ENCODE measurements around the gene ZNF512.

The ZNF512 gene

GRCh38 chr2:27638037-27638637 is 55.3 kb downstream of the ZNF512 start:
- Mint-ChIP-seq H3K4me1 (ENCODE audit: low read depth) (peaks cover 16% of the 10 kb centered on the region), H3K36me3 (ENCODE audit: low read depth) (peaks cover 49% of the 10 kb centered on the region), H3K27me3 (ENCODE audit: low read depth) (no peaks in the 10 kb centered on the region), H3K27ac (peak overlapping the region; percentile 80), H3K4me3 (peak overlapping the region; percentile 43), H3K9me3 (no peaks in the 10 kb centered on the region)

GRCh38 chr2:27638709-27639108 is 55.9 kb downstream of the ZNF512 start:
- H3K27ac Mint-ChIP-seq, result peak overlapping the region; percentile 80
- peaks cover 50% of the 10 kb centered on the region for H3K36me3 Mint-ChIP-seq (ENCODE audit: low read depth)

DNA sequence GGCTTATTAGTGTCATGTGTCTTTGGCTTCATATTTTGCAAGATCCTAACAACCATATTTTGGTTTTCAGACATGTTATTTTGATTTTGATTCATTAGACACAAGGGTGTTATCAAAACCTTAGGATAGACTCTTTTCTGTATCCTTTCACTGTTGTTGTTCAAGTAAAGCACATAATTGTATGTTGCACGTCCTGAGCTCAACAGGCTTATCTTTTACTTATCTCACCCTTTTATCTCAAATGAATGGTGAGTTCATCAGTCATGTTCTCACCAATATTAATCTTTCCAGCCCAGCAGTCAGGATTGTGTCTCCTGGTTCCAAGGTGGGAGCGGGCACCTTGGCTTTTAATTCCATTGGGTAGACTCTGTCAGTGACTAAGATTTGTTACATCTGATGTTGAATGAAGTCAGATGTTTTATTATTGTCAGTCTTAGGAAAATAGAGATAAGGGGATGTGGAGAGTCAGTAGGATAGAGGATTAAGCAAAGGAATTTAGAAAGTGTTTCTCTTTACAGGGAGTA is 57.9 kb downstream of the ZNF512 start:
- peaks cover 44% of the 10 kb centered on the region for H3K36me3 Mint-ChIP-seq (ENCODE audit: low read depth)
- no peak overlapping the region for H3K27ac Mint-ChIP-seq
- no peaks in the 10 kb centered on the region for H3K9me3 Mint-ChIP-seq
- H3K4me3 Mint-ChIP-seq, result no peak overlapping the region
- H3K4me1 Mint-ChIP-seq (ENCODE audit: low read depth), result peaks cover 16% of the 10 kb centered on the region
- H3K27me3 Mint-ChIP-seq (ENCODE audit: low read depth), result no peaks in the 10 kb centered on the region

More at GRCh38 chr2:27638709-27639108, 55.9 kb downstream of the ZNF512 start:
- no peaks in the 10 kb centered on the region for H3K9me3 Mint-ChIP-seq
- H3K27me3 Mint-ChIP-seq (ENCODE audit: low read depth), result no peaks in the 10 kb centered on the region
- peak overlapping the region; percentile 43 for H3K4me3 Mint-ChIP-seq
- peaks cover 16% of the 10 kb centered on the region for H3K4me1 Mint-ChIP-seq (ENCODE audit: low read depth)

- Mint-ChIP-seq H3K4me3 (no peak overlapping the region), H3K4me1 (ENCODE audit: low read depth) (peaks cover 3% of the 10 kb centered on the region), H3K27ac (no peak overlapping the region), H3K9me3 (no peaks in the 10 kb centered on the region), H3K36me3 (ENCODE audit: low read depth) (peaks cover 35% of the 10 kb centered on the region), H3K27me3 (ENCODE audit: low read depth) (no peaks in the 10 kb centered on the region)
Observed at GRCh38 chr2:27645197-27645596, 62.4 kb downstream of the ZNF512 start.

DNA sequence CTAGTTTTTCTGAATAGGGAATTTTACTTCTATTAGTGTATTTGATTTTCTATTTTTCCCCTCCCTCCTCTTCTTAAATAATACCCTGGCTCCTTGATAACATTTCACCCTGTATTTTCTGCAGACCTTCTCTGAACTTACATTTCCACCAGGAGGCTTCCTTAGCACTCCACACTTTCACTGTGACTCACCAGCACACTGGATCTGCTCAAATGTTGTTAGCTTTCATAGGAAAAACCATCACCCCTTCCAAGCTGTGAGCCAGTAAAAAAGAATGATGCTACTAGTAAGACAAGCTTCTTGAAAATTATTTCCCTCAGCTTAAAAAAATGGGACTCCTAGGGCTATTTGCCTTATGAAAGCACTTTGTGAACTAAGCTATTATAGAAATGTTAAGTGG is 64.4 kb downstream of the ZNF512 start:
- peaks cover 34% of the 10 kb centered on the region for H3K36me3 Mint-ChIP-seq (ENCODE audit: low read depth)
- H3K9me3 Mint-ChIP-seq, result no peaks in the 10 kb centered on the region
- no peak overlapping the region for H3K4me3 Mint-ChIP-seq
- H3K27ac Mint-ChIP-seq, result no peak overlapping the region
- H3K27me3 Mint-ChIP-seq (ENCODE audit: low read depth), result no peaks in the 10 kb centered on the region
- H3K4me1 Mint-ChIP-seq (ENCODE audit: low read depth), result peaks cover 3% of the 10 kb centered on the region

DNA sequence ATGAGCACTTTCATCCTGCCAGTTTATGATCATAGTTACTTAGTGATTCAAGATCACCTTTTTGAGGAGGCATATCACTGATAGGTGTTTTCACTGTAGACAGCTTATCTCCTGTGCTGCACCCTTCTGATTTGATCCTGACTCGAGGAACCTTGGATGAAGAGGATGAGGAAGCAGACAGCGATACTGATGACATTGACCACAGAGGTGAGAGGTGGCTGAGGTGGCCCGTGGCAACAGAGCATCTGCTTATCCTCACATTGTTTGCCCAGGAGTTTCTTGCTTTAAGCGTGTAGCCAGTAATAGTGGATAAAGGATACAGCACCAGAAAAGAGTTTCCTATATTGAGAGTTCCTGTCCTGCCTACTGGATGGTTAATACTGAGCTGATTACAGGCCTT is 64.9 kb downstream of the ZNF512 start:
- H3K27ac Mint-ChIP-seq, result no peak overlapping the region
- H3K27me3 Mint-ChIP-seq (ENCODE audit: low read depth), result no peaks in the 10 kb centered on the region

GRCh38 chr2:27651056-27651455 is 68.2 kb downstream of the ZNF512 start:
- Mint-ChIP-seq H3K27ac (no peak overlapping the region), H3K27me3 (ENCODE audit: low read depth) (no peaks in the 10 kb centered on the region), H3K36me3 (ENCODE audit: low read depth) (peaks cover 49% of the 10 kb centered on the region), H3K4me3 (no peak overlapping the region), H3K9me3 (no peaks in the 10 kb centered on the region), H3K4me1 (ENCODE audit: low read depth) (peaks cover 3% of the 10 kb centered on the region)

More for the DNA sequence above, 64.9 kb downstream of the ZNF512 start:
- Mint-ChIP-seq H3K4me1 (ENCODE audit: low read depth) (peaks cover 3% of the 10 kb centered on the region), H3K36me3 (ENCODE audit: low read depth) (peaks cover 37% of the 10 kb centered on the region), H3K9me3 (no peaks in the 10 kb centered on the region), H3K4me3 (no peak overlapping the region)

DNA sequence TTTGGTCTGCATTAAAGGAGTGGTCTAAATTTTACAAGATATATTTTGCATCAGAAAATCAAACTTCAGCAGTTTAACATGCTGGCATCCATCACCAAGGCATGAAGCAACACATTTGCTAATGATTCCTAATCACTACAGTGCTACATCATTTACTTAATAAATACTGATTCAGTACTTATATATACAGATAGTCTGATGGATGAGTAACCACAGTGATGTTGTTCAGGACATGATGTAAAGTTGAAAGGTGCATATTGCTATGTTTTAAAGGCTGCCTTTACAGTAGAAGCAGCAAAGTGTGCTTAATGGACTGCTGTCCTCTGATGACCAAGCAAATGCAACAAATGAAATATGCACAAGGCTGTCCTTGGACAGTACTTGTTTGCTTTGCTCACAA is 69.5 kb downstream of the ZNF512 start:
- Mint-ChIP-seq H3K4me3 (no peak overlapping the region), H3K9me3 (no peaks in the 10 kb centered on the region), H3K27me3 (ENCODE audit: low read depth) (no peaks in the 10 kb centered on the region), H3K27ac (no peak overlapping the region), H3K4me1 (ENCODE audit: low read depth) (peaks cover 3% of the 10 kb centered on the region), H3K36me3 (ENCODE audit: low read depth) (peaks cover 48% of the 10 kb centered on the region)

GRCh38 chr2:27652790-27653189 is 69.9 kb downstream of the ZNF512 start:
- no peak overlapping the region for H3K27ac Mint-ChIP-seq
- H3K4me3 Mint-ChIP-seq, result no peak overlapping the region
- no peaks in the 10 kb centered on the region for H3K9me3 Mint-ChIP-seq
- peaks cover 3% of the 10 kb centered on the region for H3K4me1 Mint-ChIP-seq (ENCODE audit: low read depth)
- H3K36me3 Mint-ChIP-seq (ENCODE audit: low read depth), result peaks cover 44% of the 10 kb centered on the region
- no peaks in the 10 kb centered on the region for H3K27me3 Mint-ChIP-seq (ENCODE audit: low read depth)

DNA sequence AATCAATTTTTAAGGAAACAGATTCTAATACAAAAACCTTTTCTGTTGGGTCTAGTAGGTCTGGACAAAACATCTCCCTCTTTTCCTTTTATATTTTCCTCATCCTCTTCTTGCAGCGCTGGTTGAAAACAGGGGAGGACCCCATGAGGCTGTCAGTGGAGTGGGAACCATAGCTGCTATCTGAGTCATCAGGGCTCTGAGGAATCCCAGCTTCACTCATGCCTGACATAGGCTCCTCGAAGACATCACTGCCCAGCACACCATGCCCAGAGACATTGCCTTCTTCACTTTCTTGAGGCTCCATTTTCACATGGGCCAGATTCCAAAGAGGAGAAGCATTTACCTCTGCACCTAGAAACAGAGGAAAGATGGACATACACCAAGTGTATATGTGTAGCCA is 70.6 kb downstream of the ZNF512 start:
- Mint-ChIP-seq H3K36me3 (ENCODE audit: low read depth) (peaks cover 42% of the 10 kb centered on the region), H3K4me1 (ENCODE audit: low read depth) (peaks cover 3% of the 10 kb centered on the region), H3K27ac (peak overlapping the region; percentile 42)

GRCh38 chr2:27655155-27655951 is 72.5 kb downstream of the ZNF512 start:
- Mint-ChIP-seq H3K36me3 (ENCODE audit: low read depth) (peaks cover 44% of the 10 kb centered on the region), H3K27ac (no peak overlapping the region)

More for the DNA sequence above, 70.6 kb downstream of the ZNF512 start:
- Mint-ChIP-seq H3K27me3 (ENCODE audit: low read depth) (no peaks in the 10 kb centered on the region), H3K4me3 (no peak overlapping the region), H3K9me3 (no peaks in the 10 kb centered on the region)

DNA sequence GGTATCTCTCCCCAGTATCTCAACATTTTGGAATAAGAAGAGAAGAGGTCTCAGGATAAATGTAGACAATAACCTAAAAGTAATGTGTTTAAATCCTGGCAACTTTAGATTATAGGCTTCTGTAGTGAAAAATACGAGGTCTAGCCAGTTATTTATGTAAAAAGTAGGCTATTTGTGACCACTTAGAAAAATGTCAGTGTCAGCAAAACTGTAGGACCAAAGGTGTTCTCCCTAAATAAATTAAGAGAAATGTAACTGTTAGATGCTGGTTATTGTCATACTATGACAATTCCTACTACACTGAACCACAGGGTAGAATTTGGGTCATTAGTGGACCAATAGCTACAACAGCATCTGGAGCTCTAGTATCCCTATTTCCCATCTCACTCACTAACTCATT is 78.5 kb downstream of the ZNF512 start:
- Mint-ChIP-seq H3K4me3 (peak overlapping the region; percentile 41), H3K36me3 (ENCODE audit: low read depth) (peaks cover 41% of the 10 kb centered on the region), H3K27ac (no peak overlapping the region), H3K27me3 (ENCODE audit: low read depth) (no peaks in the 10 kb centered on the region), H3K9me3 (no peaks in the 10 kb centered on the region), H3K4me1 (ENCODE audit: low read depth) (peaks cover 39% of the 10 kb centered on the region)

More at GRCh38 chr2:27655155-27655951, 72.5 kb downstream of the ZNF512 start:
- Mint-ChIP-seq H3K9me3 (no peaks in the 10 kb centered on the region), H3K4me1 (ENCODE audit: low read depth) (peaks cover 10% of the 10 kb centered on the region), H3K4me3 (no peak overlapping the region), H3K27me3 (ENCODE audit: low read depth) (no peaks in the 10 kb centered on the region)

- peaks cover 46% of the 10 kb centered on the region for H3K36me3 Mint-ChIP-seq (ENCODE audit: low read depth)
Observed at GRCh38 chr2:27663285-27664153, 80.7 kb downstream of the ZNF512 start, which contains the start of the genes SLC4A1AP and SUPT7L. Gene SLC4A1AP (plus strand): TSS chr2:27663889. CDS start chr2:27663915, 26 bp downstream. Gene SUPT7L (minus strand): TSS chr2:27663614. CDS start chr2:27662192, 1,422 bp downstream.

DNA sequence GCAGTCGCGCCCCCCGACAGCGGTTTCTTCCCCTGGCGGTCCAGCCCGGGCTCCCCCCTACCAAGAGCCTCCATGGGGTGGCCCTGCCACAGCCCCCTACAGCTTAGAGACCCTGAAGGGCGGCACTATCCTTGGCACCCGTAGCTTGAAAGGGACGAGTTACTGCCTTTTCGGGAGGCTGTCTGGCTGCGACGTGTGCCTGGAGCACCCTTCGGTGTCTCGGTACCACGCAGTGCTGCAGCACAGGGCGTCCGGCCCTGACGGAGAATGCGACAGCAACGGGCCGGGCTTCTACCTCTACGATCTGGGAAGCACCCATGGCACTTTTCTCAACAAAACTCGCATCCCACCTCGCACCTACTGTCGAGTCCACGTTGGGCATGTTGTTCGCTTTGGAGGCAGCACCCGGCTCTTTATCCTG is 81.3 kb downstream of the ZNF512 start:
- peak overlapping the region; percentile 99 for H3K27ac Mint-ChIP-seq
- H3K27me3 Mint-ChIP-seq (ENCODE audit: low read depth), result no peaks in the 10 kb centered on the region
- peak overlapping the region; percentile 99 for H3K4me3 Mint-ChIP-seq
- peaks cover 51% of the 10 kb centered on the region for H3K36me3 Mint-ChIP-seq (ENCODE audit: low read depth)
- H3K4me1 Mint-ChIP-seq (ENCODE audit: low read depth), result peaks cover 35% of the 10 kb centered on the region
- H3K9me3 Mint-ChIP-seq, result no peaks in the 10 kb centered on the region

More at GRCh38 chr2:27663285-27664153, 80.7 kb downstream of the ZNF512 start, which contains the start of the genes SLC4A1AP and SUPT7L:
- Mint-ChIP-seq H3K27ac (peak within 1 kb of the TSS; percentile 99), H3K4me3 (peak within 1 kb of the TSS; percentile 99), H3K9me3 (no peaks in the 10 kb centered on the region), H3K4me1 (ENCODE audit: low read depth) (peaks cover 39% of the 10 kb centered on the region), H3K27me3 (ENCODE audit: low read depth) (no peaks in the 10 kb centered on the region)
